EH (cell line): Measurements from ENCODE around the gene TNK2.
"Not testable (repeated sequence)": the region's sequence is repeated elsewhere in the genome, so short reads cannot be mapped to it uniquely, and the experiment has no call there.

ENCODE experiments used
- DNase-seq: peaks from one replicate; pipeline ENCODE4 v3.0.0-alpha.2; 2015; ENCODE audit warnings: low read depth

Gene TNK2

DNA sequence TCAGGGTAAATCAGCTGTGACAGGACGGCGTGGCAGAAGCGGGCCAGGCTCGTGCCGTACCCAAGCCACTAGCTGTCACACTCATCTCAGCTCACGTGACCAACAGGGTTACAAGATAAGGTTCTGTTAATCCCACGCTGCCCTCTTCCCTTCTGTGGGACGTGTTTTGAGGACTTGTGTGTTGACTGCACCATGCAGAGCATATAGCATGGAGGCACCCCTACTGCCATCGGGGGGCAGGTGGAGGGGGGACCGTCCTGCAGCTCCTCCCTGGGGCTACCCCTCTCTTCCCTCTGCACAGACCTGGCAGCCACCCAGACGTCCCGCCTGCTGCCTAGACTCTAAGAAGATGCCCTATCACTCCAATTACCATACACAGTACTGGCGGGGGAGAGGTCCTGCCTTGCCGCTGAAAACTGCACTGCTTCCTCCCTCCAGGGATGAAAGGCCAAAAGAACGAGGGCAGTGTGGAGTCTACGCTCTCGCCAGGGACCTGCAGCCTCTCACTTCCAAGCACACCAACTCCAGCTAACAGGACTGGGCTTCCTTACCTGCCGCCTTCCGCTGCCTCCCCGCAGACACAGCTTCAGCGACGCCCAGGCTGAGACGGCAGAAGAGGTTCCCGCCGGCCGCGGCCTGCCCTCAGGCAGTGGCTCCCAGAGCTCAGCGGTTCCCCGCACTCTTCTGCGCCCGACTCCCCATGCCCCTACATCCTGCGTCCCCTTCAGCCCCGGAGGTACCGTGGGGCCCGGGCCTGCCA, at the start of gene TNK2:
Gene TNK2 (minus strand): TSS at position 618 of the 760 bp plus-strand sequence. CDS start 19,963 bp downstream, outside the sequence.
- peak; percentile 47 for DNase-seq

DNA sequence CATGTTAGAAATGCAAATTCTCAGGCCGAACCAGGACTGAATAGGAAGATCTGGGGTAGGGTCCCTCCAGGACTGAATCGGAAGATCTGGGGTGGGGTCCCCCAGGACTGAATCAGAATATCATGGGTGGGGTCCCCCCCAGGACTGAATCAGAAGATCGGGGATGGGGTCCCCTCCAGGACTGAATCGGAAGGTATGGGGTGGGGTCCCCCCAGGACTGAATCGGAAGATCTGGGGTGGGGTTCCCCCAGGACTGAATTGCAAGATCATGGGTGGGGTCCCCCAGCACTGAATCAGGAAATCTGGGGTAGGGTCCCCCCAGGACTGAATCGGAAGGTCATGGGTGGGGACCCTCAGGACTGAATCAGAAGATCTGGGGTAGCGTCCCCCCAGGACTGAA, 48.2 kb upstream of the TNK2 start:
- DNase-seq = no peak

DNA sequence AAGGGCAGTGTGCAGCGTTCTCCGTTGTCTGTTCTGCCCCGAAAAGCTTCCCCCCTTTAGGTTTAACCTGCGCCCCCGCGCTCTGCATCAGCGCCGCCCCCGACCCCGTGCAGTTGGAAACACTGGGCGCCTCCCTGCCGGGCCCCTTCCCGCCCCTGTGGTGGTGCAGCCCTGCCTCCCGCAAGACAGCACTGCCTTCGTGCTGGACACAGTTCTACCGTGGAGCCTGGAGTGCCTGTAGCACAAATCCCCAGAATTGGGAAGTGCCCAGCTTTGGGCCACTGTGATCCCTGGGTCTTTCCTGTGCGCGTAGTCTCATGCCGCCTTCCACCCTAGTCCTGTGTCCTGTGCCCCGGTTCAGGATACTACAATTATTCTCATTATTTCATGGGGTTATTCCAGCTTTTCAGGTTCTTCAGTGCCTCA, 47.1 kb upstream of the TNK2 start:
- DNase-seq = not testable (repeated sequence)

- not testable (repeated sequence) for DNase-seq
Observed at GRCh38 chr3:195954752-195955119, 46.4 kb upstream of the TNK2 start.

GRCh38 chr3:195954052-195954751, 45.9 kb upstream of the TNK2 start:
- DNase-seq = peak; percentile 77

GRCh38 chr3:195952590-195952989, 44.2 kb upstream of the TNK2 start:
- DNase-seq = not testable (repeated sequence)

DNA sequence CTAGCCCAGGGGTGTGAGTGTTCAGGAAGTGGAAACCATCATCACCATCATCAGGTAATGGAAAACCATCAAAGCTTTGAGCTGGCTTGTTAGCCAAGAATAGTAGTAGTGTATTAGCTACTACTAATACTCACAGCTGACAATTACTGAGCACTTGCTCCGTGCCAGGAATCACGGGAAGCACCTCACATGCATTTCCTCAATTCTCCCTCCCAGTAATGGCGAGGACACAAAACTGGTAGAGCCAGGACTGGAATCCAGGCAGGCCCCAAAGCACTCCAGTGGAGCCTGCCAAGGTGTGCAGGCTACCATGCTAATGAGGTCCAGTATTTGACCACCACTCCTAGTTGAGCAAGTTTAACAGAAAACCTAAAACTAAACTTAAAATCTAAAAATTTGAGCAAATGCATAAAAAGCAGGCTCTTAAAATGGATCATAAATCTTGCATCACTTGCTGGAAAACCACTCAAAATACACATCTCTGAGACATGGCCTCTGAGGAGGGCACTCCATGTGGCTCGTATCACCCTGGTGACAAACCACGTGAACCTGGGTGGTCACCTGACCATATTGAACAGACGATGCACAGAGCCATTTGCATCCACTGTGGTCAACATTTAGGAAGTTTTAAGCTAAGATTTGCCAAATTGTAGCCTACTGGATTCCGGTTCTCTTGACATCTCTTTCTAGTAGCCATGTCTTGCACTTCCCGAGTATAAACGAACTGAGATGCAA, 43.3 kb upstream of the TNK2 start:
- DNase-seq = not testable (repeated sequence)

- not testable (repeated sequence) for DNase-seq
Observed at GRCh38 chr3:195950731-195951130, 42.4 kb upstream of the TNK2 start.

DNA sequence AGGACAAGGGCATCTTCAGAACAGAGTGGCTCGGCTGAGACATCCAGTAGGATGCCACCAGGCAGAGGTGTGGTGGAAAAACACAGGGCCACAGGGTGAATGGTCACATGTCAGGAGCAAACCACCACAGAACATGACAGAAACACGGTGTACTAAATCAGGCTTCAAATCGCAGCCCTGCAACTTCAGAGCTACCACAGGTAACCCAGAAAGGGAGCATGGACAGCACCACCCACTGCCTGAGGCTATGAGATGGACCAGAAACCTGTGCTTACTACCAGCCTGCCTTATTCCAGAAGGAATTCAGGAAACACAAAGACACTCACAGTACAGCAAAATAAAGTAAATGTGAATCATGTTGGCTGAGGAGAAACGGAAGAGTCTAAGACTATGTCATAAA, 41.8 kb upstream of the TNK2 start:
- DNase-seq = not testable (repeated sequence)

DNA sequence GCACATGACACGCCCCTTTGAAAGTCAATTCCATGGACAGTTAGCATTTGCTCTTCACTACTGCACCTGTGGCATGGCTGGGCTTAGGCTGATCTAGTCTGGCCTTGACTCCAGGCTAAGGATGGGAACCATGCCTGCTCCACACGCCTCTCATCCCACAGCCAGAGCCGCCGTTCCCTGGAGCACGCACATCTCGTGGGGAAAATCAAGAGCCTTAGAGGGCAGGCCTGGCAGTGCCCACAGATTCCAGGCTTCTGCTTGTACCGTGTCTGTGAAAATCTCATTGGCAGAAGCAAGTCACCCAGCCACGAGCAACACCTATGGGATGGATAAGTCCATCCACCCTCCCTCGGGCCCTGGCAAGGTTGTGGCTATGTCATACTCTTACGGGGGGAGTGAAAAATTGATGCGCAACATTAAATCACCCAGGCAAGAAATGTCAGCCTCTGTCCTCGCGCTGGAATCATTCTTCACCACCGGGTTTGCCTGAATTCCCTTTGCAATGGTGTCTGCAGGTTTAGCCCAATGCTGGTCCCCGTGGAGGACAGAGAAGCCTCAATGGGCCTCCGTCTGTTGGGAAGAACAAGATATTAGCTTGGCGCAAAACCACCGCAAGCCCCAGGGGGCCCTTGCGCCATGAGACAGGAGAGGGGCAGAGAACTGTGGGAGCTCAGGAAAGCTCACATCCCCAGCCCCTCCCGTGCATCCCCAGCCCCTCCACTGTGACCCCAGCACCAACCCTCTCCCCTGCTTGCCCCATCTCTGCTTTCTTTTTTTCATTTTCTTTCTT, 38.8 kb upstream of the TNK2 start:
- DNase-seq = not testable (repeated sequence)

DNA sequence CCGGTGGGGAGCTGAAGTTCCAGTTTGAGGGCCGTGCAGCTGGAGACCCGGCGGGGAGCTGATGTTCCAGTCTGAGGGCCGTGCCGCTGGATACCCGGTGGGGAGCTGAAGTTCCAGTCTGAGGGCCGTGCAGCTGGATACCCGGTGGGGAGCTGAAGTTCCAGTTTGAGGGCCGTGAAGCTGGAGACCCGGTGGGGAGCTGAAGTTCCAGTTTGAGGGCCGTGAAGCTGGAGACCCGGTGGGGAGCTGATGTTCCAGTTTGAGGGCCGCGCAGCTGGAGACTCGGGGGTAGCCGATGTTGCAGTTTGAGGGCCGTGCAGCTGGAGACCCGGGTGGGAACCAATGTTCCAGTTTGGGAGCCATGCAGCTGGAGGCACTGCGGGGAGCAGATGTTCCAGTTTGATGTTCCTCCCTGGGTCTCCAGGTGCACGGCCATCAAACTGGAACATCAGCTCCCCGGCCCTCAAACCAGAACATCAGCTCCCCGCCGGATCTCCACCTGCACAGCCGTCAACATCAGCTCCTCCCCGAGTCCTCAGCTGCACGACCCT, 33.0 kb upstream of the TNK2 start:
- DNase-seq = not testable (repeated sequence)

DNA sequence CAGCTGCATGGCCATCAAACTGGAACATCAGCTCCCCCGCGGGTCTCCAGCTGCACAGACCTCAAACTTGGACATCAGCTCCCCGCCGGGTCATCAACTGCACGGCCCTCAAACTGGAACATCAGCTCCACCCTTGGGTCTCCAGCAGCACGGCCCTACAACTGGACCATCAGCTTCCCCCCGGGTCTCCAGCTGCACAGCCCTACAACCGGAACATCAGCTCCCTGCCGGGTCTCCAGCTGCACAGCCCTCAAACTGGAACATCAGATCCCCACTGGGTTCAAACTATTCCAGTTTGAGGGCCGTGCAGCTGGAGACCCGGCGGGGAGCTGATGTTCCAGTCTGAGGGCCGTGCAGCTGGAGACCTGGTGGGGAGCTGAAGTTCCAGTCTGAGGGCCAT, 32.5 kb upstream of the TNK2 start:
- not testable (repeated sequence) for DNase-seq

DNA sequence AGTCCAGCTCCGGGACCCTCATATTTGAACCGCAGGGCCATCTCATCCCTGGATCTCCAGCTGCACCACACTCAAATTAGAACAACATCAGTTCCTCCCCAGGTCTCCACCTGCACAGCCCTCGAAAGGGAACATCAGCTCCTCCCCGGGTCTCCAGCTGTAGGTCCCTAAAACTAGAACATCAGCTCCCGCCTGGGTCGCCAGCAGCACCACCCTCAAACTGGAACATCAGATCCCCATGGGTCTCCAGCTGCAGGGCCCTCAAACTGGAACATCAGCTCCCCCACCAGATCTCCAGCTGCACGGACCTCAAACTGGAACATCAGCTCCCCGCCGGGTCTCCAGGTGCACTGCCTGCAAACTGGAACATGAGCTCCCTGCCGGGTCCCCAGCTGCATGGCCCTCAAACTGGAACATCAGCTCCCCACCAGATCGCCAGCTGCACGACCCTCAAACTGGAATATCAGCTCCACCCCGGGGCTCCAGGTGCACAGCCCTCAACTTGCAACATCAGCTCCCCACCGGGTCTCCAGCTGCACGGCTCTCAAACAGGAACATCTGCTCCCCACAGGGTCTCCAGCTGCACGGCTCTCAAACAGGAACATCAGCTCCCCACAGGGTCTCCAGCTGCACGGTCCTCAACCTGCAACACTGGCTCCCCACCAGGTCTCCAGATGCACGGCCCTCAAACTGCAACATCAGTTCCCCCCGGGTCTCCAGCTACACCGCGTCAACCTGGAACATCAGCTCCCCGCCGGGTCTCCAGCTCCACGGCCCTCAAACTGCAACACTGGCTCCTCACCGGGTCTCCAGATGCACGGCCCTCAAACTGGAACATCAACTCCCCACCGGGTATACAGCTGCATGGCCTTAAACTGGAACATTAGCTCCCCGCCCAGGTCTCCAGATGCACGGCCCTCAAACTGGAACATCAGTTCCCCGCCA, 31.4 kb upstream of the TNK2 start:
- DNase-seq = not testable (repeated sequence)

DNA sequence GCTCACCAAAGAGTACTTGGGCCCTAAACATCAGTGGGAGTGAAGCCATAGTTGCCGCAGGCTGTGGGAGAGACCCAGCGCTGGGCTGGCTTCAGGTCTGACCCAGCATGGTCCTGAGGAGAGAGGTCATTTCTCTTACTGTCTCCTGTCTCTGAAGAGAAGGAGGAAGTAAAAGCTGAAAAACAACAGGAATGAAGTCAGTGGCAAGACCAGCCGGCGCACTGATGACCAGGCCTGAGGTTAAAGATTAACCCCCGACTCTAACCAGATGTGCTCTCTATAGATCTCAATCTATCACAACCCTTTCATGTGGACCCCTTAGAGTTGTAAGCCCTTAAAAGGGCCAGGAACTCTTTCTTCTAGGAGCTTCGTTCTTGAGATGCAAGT, 24.7 kb upstream of the TNK2 start:
- not testable (repeated sequence) for DNase-seq

DNA sequence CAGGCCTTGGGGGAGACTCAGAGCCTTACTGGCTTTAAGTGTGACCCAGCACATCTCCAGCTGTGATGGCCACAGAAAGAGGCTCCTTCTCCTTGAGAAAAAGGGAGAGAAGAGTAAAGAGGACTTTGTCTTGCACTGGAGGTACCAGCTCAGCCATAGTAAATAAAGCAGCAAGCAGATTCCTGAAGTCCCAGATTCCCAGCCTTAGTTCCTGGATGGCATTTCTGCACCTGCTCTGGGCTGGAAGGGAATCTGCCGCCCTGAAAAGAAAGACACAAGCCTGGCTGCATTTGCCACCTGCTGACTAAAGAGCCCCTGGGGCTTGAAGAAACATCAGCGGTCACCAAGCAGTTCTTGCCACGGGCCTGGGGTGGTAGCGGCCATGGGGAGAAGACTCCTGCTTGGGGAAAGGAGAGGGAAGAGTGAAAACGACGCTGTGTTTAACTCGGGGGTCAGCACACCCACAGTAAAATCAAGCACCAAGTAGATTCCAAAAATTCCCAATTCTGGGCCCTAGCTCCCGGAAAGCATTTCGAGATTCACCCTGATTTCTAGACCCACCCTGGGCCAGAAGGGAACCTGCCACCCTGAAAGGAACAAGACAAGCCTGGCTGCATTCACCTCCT, 24.2 kb upstream of the TNK2 start:
- no peak for DNase-seq

DNA sequence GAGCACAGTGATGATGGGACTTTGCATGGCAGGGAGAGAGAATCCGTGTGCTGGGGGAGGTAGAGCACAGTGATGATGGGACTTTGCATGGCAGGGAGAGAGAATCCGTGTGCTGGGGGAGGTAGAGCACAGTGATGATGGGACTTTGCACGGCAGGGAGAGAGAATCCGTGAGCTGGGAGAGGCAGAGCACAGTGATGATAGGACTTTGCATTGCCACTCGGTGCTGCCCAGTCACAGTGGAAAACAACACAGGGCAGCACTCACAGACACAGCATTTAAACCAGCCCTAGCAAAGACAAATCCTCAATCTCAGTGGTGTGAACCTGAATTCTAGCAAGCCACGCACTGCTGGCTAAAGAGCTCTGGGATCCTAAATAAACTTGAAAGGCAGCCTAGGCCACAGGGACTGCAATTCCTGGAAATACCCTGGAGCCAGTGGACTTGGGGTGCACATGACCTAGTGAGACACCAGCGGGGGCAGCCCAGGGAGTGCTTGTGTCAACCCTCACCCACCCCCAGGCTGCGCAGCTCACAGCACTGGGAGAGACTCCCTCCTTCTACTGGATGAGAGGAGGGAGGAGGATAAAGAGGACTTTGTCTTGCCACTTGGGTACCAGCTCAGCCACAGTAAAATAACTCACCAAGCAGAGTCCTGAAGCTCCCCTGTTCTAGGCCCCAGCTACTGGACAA, 23.4 kb upstream of the TNK2 start:
- no peak for DNase-seq

DNA sequence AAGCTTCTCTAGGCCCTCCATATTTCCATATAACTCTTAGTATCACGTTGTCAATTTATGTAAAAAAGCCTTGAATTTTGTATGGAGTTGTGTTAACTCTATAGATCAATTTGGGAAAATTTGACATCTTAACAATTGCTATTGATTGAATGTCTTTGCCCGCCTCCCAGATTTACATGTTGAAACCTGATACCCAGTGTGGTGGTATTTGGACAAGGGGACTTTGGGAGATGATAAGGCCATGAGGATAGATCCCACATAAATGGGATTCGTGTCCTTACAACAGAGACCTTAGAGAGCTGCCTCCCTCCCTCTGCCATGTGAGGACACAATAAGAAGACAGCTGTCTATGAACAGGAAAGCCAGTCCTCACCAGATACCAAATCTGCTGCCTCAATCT, 21.1 kb upstream of the TNK2 start:
- no peak for DNase-seq

GRCh38 chr3:195921334-195921791, 13.0 kb upstream of the TNK2 start:
- peak; percentile 31 for DNase-seq

DNA sequence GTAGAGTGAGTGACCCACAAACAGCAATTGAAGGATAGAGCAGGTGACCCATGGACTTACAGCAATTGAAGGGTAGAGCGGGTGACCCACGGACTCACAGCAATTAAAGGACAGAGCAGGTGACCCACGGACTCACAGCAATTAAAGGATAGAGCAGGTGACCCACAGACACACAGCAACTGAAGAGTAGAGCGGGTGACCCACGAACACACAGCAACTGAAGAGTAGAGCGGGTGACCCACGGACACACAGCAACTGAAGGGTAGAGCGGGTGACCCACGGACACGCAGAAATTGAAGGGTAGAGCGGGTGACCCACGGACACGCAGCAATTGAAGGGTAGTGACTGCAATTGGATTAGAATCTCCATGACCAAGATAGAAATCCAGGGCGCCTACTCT, 9.8 kb upstream of the TNK2 start:
- no peak for DNase-seq
